AG04450 (cell line): ENCODE results near the gene PRKCSH. TPM values are rescaled to one million over a fixed set of nuclear protein-coding genes. Genes with fewer than 3 reads are reported as not detected.

ENCODE experiments used
- CTCF ChIA-PET: fragments of 300-600, 350-600 bp; formaldehyde crosslinking; extraction: SDS; loops from one replicate; lab custom pipeline; 2022; ENCODE audit warnings: antibody characterized with exemption, inconsistent platforms; lab: Charles Lee
- POLR2A ChIA-PET: fragments of 350-600 bp; formaldehyde crosslinking; extraction: SDS; loops from one replicate; lab custom pipeline; 2021; ENCODE audit warnings: antibody characterized with exemption, inconsistent platforms; lab: Yijun Ruan, JAX
- DNase-seq: peaks from one replicate; pipeline ENCODE4 v3.0.0-alpha.2; 2011; ENCODE audit warnings: low read depth, low spot score
- H3K27ac ChIP-seq: one replicate; pipeline ENCODE4 v1.5.1; 2012; ENCODE audit warnings: low read depth, low read length, control low read depth
- H3K27me3 ChIP-seq: one replicate; pipeline ENCODE4 v1.6.0; 2012; ENCODE audit warnings: low read length; ENCODE audit not compliant: control insufficient read depth, insufficient read depth
- H3K4me3 ChIP-seq: 2 replicates; pipeline ENCODE4 v1.5.1; 2011; ENCODE audit warnings: mild to moderate bottlenecking, low read depth, low read length, control low read depth
- H3K9me3 ChIP-seq: 2 replicates; pipeline ENCODE4 v1.5.1; 2012; ENCODE audit warnings: low read length; ENCODE audit not compliant: control insufficient read depth, insufficient read depth
- polyA plus RNA-seq: library from polyadenylated mRNA; depleted of rRNA; stranded (reverse); fragments of >200 nt; gene quantifications from 2 replicates; pipeline ENCODE4 v1.2.3, GENCODE V29; 2011
- TF ChIP-seq, protein P1 (sequence below): IDR thresholded peaks from 2 replicates; pipeline ENCODE4 v1.5.1; 2011; ENCODE audit warnings: low read depth, low read length, control low read depth, inconsistent platforms

Gene PRKCSH
- polyA plus RNA-seq, 1 experiment: 125 TPM

DNA sequence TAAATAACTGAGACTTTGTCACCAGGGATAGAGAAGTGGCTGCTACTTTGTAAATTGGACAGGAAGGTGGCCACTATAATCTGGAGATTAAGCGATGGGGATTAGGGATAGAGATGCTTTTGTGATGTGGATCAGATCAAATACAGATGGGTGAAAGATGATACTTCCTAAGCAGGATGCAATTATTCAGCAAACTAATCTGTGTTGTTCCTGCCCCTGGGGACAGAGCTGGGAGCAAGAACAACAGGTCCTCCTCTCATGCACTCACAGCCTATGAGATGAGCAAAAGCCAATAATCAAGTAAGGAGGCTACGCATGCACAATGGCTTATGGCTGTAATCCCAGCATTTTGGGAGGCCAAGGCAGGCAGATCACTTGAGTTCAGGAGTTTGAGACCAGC, 20.9 kb upstream of the PRKCSH start:
- H3K4me3 ChIP-seq: no peak overlapping the region
- no peaks in the 10 kb centered on the region; the same call in 1 of the 2 replicates for H3K9me3 ChIP-seq
- no peak for DNase-seq
- H3K27me3 ChIP-seq: peaks cover 26% of the 10 kb centered on the region
- TF ChIP-seq, protein P1, sequence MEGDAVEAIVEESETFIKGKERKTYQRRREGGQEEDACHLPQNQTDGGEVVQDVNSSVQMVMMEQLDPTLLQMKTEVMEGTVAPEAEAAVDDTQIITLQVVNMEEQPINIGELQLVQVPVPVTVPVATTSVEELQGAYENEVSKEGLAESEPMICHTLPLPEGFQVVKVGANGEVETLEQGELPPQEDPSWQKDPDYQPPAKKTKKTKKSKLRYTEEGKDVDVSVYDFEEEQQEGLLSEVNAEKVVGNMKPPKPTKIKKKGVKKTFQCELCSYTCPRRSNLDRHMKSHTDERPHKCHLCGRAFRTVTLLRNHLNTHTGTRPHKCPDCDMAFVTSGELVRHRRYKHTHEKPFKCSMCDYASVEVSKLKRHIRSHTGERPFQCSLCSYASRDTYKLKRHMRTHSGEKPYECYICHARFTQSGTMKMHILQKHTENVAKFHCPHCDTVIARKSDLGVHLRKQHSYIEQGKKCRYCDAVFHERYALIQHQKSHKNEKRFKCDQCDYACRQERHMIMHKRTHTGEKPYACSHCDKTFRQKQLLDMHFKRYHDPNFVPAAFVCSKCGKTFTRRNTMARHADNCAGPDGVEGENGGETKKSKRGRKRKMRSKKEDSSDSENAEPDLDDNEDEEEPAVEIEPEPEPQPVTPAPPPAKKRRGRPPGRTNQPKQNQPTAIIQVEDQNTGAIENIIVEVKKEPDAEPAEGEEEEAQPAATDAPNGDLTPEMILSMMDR: no peak
- ChIA-PET CTCF (no interaction called here), POLR2A (no interaction called here)
- no peak overlapping the region for H3K27ac ChIP-seq

- TF ChIP-seq, protein P1: no peak
- POLR2A ChIA-PET: interaction anchor here (0.6 kb wide), 1 partner anchor 469 kb away, joined by 4 read pairs; no protein-coding TSS in a partner anchor
- H3K27me3 ChIP-seq: peaks cover 42% of the 10 kb centered on the region
These were observed 18.9 kb upstream of the PRKCSH start for GRCh38 chr19:11416346-11417052.

GRCh38 chr19:11418094-11418548, 17.3 kb upstream of the PRKCSH start:
- POLR2A ChIA-PET: no interaction called here
- Histone ChIP-seq H3K4me3 (no peak overlapping the region), H3K9me3 (peaks cover 11% of the 10 kb centered on the region; the same call in 1 of the 2 replicates), H3K27me3 (peaks cover 58% of the 10 kb centered on the region), H3K27ac (no peak overlapping the region)
- TF ChIP-seq, protein P1: no peak
- CTCF ChIA-PET: interaction anchor here (1.2 kb wide), 1 partner anchor 17 kb away, joined by 4 read pairs; the partner anchor contains the start of gene PRKCSH
- no peak for DNase-seq

More at GRCh38 chr19:11416346-11417052, 18.9 kb upstream of the PRKCSH start:
- Histone ChIP-seq H3K9me3 (peaks cover 3% of the 10 kb centered on the region; the same call in 1 of the 2 replicates), H3K27ac (no peak overlapping the region), H3K4me3 (no peak overlapping the region)
- CTCF ChIA-PET: interaction anchor here (1.2 to 1.3 kb wide), 2 partner anchors 19 to 35 kb away, joined by 3 to 5 read pairs; partner anchors contain the start of genes ODAD3 and PRKCSH
- no peak for DNase-seq

DNA sequence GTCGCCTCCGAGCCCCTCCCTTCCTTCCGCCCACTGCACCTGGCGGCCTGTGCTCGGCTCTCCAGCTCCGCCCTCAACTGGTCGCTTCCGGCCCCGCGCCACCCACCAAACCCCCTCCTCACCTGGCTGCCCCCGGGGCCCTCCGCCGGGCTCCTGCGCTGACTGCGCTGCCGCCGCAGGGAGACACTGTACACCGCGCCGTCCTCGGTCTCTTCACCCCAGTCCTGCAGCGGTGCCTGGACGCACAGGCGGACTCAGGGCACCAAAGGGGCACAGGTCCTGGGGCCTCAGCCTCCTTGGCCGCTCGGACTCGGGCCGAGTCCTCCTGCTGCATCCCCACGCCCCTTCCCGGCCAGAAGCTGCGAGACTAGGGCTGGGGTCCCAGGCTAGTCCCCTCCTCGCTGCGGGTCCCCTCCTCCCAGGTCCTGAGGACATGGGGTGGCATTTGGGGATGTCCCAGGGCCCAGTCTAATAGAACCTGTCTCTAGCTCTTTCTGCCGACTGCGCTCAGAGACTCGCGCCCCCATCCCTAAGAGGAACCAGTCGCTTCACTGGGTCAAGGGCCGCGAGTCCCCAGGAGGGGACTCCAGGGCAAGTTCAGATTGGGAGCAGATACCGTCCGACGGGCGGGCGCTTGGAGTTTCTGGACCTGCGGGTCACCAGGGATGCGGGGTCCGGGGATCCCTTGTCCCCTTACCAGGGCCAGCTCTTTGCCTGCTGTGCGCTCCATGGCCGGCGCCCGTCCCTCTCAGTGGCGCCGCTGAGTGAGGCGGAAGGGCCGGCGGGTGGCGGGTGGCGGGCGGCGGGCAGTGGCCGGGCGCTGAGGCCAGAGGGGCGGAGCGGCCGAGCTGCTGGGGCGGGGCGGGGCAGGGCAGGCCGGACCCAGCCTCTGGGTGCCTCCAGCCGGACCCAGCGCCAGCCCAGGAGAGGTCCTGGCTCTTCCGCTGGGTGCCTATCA, 16.6 kb upstream of the PRKCSH start, which contains the start of gene RGL3:
Gene RGL3 (minus strand): TSS at position 766 of the 958 bp plus-strand sequence. CDS start 36 bp downstream, at position 730.
- H3K27me3 ChIP-seq: peaks cover 65% of the 10 kb centered on the region
- no peak within 1 kb of the TSS for H3K27ac ChIP-seq
- POLR2A ChIA-PET: no interaction called here
- H3K4me3 ChIP-seq: no peak within 1 kb of the TSS
- TF ChIP-seq, protein P1: no peak
- DNase-seq: no peak
- H3K9me3 ChIP-seq: peaks cover 13% of the 10 kb centered on the region; the same call in 1 of the 2 replicates
- CTCF ChIA-PET: interaction anchor here (0.6 to 1.5 kb wide), 4 partner anchors 12 to 42 kb away, joined by 3 to 5 read pairs (median 4); partner anchors contain the start of gene PRKCSH
